Adrenal gland (tissue), 5 donors: ENCODE data around the gene FAM131C.

ENCODE experiments used
- POLR2A ChIP-seq, 2 donors: fragments of 450-650 bp; IDR thresholded peaks; one replicate each; pipeline ENCODE4 v1.6.1; 2017; ENCODE audit warnings: antibody characterized with exemption in 2 of 2, mild to moderate bottlenecking in 2 of 2, moderate library complexity in 1 of 2
- TF ChIP-seq, protein P1 (sequence below), 6 experiments: fragments of 450-650 bp in 4 of 6; fragments of 200-600 bp in 2 of 6; sonication (generic) in 1 of 6; IDR thresholded peaks; 1 replicate in 5 of 6; 2 replicates in 1 of 6; pipeline versions ENCODE4 v1.5.1 to v1.8.0; 2016 to 2021; ENCODE audit warnings: antibody characterized with exemption in 6 of 6, mild to moderate bottlenecking in 2 of 6, moderate library complexity in 1 of 6
- donor health status: DM: no; HTN: no; CAD: no.

- TF ChIP-seq, protein P1, sequence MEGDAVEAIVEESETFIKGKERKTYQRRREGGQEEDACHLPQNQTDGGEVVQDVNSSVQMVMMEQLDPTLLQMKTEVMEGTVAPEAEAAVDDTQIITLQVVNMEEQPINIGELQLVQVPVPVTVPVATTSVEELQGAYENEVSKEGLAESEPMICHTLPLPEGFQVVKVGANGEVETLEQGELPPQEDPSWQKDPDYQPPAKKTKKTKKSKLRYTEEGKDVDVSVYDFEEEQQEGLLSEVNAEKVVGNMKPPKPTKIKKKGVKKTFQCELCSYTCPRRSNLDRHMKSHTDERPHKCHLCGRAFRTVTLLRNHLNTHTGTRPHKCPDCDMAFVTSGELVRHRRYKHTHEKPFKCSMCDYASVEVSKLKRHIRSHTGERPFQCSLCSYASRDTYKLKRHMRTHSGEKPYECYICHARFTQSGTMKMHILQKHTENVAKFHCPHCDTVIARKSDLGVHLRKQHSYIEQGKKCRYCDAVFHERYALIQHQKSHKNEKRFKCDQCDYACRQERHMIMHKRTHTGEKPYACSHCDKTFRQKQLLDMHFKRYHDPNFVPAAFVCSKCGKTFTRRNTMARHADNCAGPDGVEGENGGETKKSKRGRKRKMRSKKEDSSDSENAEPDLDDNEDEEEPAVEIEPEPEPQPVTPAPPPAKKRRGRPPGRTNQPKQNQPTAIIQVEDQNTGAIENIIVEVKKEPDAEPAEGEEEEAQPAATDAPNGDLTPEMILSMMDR (IDR thresholded peaks at IDR 0.05), result no peak
- no peak for TF ChIP-seq POLR2A (IDR thresholded peaks at IDR 0.05)
These were observed 37.0 kb upstream of the FAM131C start for GRCh38 chr1:16110456-16110855.
